Tibial nerve (tissue), 4 donors: ENCODE data around the gene THSD4. TPM values are rescaled to one million over a fixed set of nuclear protein-coding genes. Genes with fewer than 3 reads are reported as not detected.

Experiments used
- DNase-seq, 2 donors: peaks; one replicate each; pipeline ENCODE4 v3.0.0-alpha.2; 2019; ENCODE audit warnings: low spot score in 2 of 2
- H3K27ac ChIP-seq, 4 donors: fragments of 200-600 bp; sonication (generic) in 3 of 4; one replicate each; pipeline ENCODE4 v1.5.1; 2017 to 2019; ENCODE audit warnings: mild to moderate bottlenecking in 1 of 4
- H3K27me3 ChIP-seq, 2 donors: fragments of 200-600 bp; sonication (generic) in 1 of 2; one replicate each; pipeline versions ENCODE4 v1.5.1 to v1.6.0; 2017 to 2019
- H3K36me3 ChIP-seq, 3 donors: fragments of 200-600 bp; sonication (generic); one replicate each; pipeline ENCODE4 v1.5.1; 2018 to 2019
- H3K4me1 ChIP-seq, 4 donors: fragments of 200-600 bp; sonication (generic) in 3 of 4; one replicate each; pipeline ENCODE4 v1.5.1; 2017 to 2019
- H3K4me3 ChIP-seq, 4 donors: fragments of 200-600 bp; sonication (generic) in 3 of 4; one replicate each; pipeline ENCODE4 v1.5.1; 2017 to 2019; ENCODE audit warnings: mild to moderate bottlenecking in 1 of 4, moderate library complexity in 1 of 4
- H3K9me3 ChIP-seq, 4 donors: fragments of 200-600 bp; sonication (generic) in 3 of 4; one replicate each; pipeline ENCODE4 v1.5.1; 2017 to 2019
- CTCF ChIP-seq, 5 experiments: fragments of 200-600 bp in 3 of 5; fragments of 450-650 bp in 2 of 5; sonication (generic) in 3 of 5; IDR thresholded peaks; one replicate each; pipeline ENCODE4 v1.5.1; 2016 to 2019; ENCODE audit warnings: antibody characterized with exemption in 5 of 5, mild to moderate bottlenecking in 3 of 5, moderate library complexity in 2 of 5
- EP300 ChIP-seq, 2 donors: sonication (generic); formaldehyde crosslinking; IDR thresholded peaks; one replicate each; pipeline ENCODE4 v1.6.1; 2017; ENCODE audit warnings: antibody characterized with exemption in 2 of 2, mild to moderate bottlenecking in 1 of 2
- POLR2A ChIP-seq, 2 donors: fragments of 450-650 bp; IDR thresholded peaks; one replicate each; pipeline ENCODE4 v1.6.1; 2017; ENCODE audit warnings: antibody characterized with exemption in 2 of 2, mild to moderate bottlenecking in 2 of 2, moderate library complexity in 2 of 2
- WGBS, 2 donors: methylation state at CpG; one replicate each; pipeline ENCODE4 v1.1.5; 2018; 5-methylcytosine and 5-hydroxymethylcytosine counted together
- total RNA-seq, 4 donors: library from RNA; depleted of rRNA; stranded (reverse); fragments of >200 nt; gene quantifications; one replicate each; pipeline ENCODE4 v1.1.0, GENCODE V29; 2016

THSD4 gene
- total RNA-seq, 4 donors from 2014 or later, result 9.6 to 25.1 (median 21.2) TPM

- no peak overlapping the region for H3K4me3 ChIP-seq
- no peak overlapping the region for H3K27ac ChIP-seq
- H3K4me1 ChIP-seq, result peaks cover 0 to 10% (median 0%) of the 10 kb centered on the region in 4 donors
- WGBS, 2 donors, result 85 to 89% methylated on average over 5 to 6 of the region's 6 CpGs
- H3K9me3 ChIP-seq, result no peaks in the 10 kb centered on the region
- no peaks in the 10 kb centered on the region for H3K27me3 ChIP-seq
- no peaks in the 10 kb centered on the region for H3K36me3 ChIP-seq
- TF ChIP-seq EP300 (IDR thresholded peaks at IDR 0.05) (no peak), POLR2A (IDR thresholded peaks at IDR 0.05) (no peak), CTCF (IDR thresholded peaks at IDR 0.05) (no peak)
- no peak for DNase-seq
These were observed 237.5 kb downstream of the THSD4 start for GRCh38 chr15:71352765-71353164.

- TF ChIP-seq POLR2A (IDR thresholded peaks at IDR 0.05), result no peak
- TF ChIP-seq EP300 (IDR thresholded peaks at IDR 0.05), result no peak
- TF ChIP-seq CTCF (IDR thresholded peaks at IDR 0.05), result no peak
- H3K9me3 ChIP-seq, result no peaks in the 10 kb centered on the region
- H3K4me3 ChIP-seq, result no peak overlapping the region
- WGBS, 2 donors, result 95 to 97% methylated on average over 2 of the region's 2 CpGs
- DNase-seq, result no peak
- no peak overlapping the region for H3K27ac ChIP-seq
- peaks cover 0 to 10% (median 0%) of the 10 kb centered on the region in 4 donors for H3K4me1 ChIP-seq
- no peaks in the 10 kb centered on the region for H3K36me3 ChIP-seq
- no peaks in the 10 kb centered on the region for H3K27me3 ChIP-seq
These were observed 237.9 kb downstream of the THSD4 start for GRCh38 chr15:71353171-71353570.

GRCh38 chr15:71355268-71355667 is 240.0 kb downstream of the THSD4 start:
- no peak for DNase-seq
- H3K27me3 ChIP-seq, result no peaks in the 10 kb centered on the region
- no peak overlapping the region for H3K4me3 ChIP-seq
- no peak for TF ChIP-seq POLR2A (IDR thresholded peaks at IDR 0.05)
- TF ChIP-seq EP300 (IDR thresholded peaks at IDR 0.05), result no peak
- no peak for TF ChIP-seq CTCF (IDR thresholded peaks at IDR 0.05)
- WGBS, 2 donors, result 84 to 90% methylated on average over 3 of the region's 3 CpGs
- H3K9me3 ChIP-seq, result no peaks in the 10 kb centered on the region
- H3K36me3 ChIP-seq, result no peaks in the 10 kb centered on the region
- peaks cover 0 to 10% (median 0%) of the 10 kb centered on the region in 4 donors for H3K4me1 ChIP-seq
- H3K27ac ChIP-seq, result no peak overlapping the region

- WGBS, 2 donors, result 39 to 52% methylated on average over 9 of the region's 9 CpGs
- no peak for TF ChIP-seq CTCF (IDR thresholded peaks at IDR 0.05)
- no peak for TF ChIP-seq EP300 (IDR thresholded peaks at IDR 0.05)
- TF ChIP-seq POLR2A (IDR thresholded peaks at IDR 0.05), result no peak
- no peaks in the 10 kb centered on the region for H3K9me3 ChIP-seq
- no peaks in the 10 kb centered on the region for H3K36me3 ChIP-seq
- no peak overlapping the region for H3K27ac ChIP-seq
- H3K4me3 ChIP-seq, result no peak overlapping the region
- H3K4me1 ChIP-seq, result peaks cover 0 to 10% (median 0%) of the 10 kb centered on the region in 4 donors
- H3K27me3 ChIP-seq, result no peaks in the 10 kb centered on the region
- no peak for DNase-seq
These were observed 242.1 kb downstream of the THSD4 start for GRCh38 chr15:71357321-71357732.

GRCh38 chr15:71357967-71358366 is 242.7 kb downstream of the THSD4 start:
- no peak overlapping the region for H3K4me3 ChIP-seq
- TF ChIP-seq POLR2A (IDR thresholded peaks at IDR 0.05), result no peak
- no peak for TF ChIP-seq CTCF (IDR thresholded peaks at IDR 0.05)
- TF ChIP-seq EP300 (IDR thresholded peaks at IDR 0.05), result no peak
- H3K27me3 ChIP-seq, result no peaks in the 10 kb centered on the region
- DNase-seq, result no peak
- 91 to 98% methylated on average over 4 of the region's 4 CpGs for WGBS, 2 donors
- no peaks in the 10 kb centered on the region for H3K36me3 ChIP-seq
- no peak overlapping the region for H3K27ac ChIP-seq
- no peaks in the 10 kb centered on the region for H3K9me3 ChIP-seq
- peaks cover 0 to 10% (median 0%) of the 10 kb centered on the region in 4 donors for H3K4me1 ChIP-seq
